GM21526 (cell line): Measurements from ENCODE around the gene INPP4B.

Experiments used
- ATAC-seq: cut with Tn5 transposase; IDR thresholded peaks from one replicate; pipeline ENCODE4 v1.9.1; 2021; ENCODE audit warnings: moderate library complexity; ENCODE audit not compliant: unreplicated experiment, low FRiP score

The INPP4B gene

GRCh38 chr4:142358656-142359055 lies 487.4 kb downstream of the INPP4B start:
- no peak for ATAC-seq

DNA sequence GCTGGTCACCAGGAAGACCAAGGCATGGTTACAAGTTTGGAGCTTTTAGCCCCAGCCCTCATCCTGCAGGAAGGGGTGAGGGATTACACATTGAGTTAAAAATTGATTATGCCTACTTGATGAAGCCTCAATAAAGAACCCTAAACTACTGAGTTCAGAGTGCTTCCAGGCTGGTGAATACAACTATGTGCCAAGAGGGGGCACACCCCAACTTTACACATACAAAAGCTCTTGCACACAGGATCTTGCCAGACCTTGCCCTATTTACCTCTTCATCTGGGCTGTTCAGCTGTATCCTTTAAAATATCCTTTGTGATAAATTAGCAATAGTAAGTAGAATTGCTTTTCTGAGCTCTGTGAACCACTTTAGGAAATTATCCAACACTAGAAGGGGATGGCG lies 489.3 kb downstream of the INPP4B start:
- ATAC-seq, result no peak

DNA sequence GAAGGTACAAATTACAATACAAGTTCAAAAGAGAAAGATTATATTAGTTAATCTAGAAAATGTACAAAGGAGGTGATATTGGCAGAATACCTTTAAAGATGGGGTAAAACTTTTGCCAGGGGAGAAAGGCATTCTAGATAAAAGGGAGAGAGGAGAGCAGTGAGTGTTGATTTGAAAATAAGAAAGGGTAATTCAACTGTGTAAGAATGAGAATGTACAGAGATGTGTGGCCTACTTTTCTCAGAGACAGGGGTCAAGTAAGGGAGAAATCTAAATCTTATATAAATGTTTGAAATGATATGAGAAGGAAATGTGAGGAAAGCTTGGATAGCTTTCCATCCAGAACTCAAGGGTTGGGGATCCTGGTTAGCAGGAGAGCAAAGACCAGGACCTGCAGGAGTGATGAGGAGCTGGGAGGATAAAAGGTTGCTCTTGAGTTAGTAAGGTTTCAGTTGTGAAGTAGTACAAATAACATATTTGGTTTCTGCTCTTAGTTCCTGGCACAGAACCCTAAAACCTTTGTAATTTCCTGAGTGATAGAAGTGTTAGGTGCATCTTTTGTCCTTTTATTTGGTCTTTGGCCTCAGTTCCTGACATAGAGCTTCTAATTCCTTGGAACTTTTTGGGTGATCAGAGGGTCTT lies 489.9 kb downstream of the INPP4B start:
- no peak for ATAC-seq

DNA sequence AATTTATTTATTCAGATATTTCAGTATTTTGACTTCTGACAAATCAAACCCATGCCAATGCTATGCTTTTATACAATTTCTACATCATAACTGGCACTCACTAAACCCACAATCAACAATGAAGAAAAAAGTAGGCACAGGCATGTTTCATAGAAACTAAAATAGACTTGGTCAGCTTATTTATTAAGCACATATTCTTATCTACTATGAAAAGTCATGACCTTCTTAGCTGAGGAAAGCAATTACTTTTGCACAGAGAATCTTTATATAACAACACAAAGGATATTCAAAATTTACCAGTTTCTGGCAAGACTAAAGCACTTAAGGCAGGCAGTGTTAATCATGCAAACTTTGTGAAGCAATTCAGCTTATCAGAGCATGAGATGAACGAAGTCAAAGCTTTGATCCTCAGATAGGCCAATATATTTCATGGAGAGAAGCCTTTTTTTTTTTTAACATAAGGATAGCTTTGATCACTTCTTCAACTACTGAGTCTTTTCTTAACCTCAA lies 490.6 kb downstream of the INPP4B start:
- no peak for ATAC-seq

- no peak for ATAC-seq
Observed at GRCh38 chr4:142354794-142355420, 491.2 kb downstream of the INPP4B start.

- ATAC-seq, result no peak
Observed at GRCh38 chr4:142354041-142354440, 492.1 kb downstream of the INPP4B start.

- ATAC-seq, result peak; percentile 64
Observed at GRCh38 chr4:142353149-142353738, 492.9 kb downstream of the INPP4B start.

GRCh38 chr4:142352712-142353111 lies 493.4 kb downstream of the INPP4B start:
- ATAC-seq, result no peak

DNA sequence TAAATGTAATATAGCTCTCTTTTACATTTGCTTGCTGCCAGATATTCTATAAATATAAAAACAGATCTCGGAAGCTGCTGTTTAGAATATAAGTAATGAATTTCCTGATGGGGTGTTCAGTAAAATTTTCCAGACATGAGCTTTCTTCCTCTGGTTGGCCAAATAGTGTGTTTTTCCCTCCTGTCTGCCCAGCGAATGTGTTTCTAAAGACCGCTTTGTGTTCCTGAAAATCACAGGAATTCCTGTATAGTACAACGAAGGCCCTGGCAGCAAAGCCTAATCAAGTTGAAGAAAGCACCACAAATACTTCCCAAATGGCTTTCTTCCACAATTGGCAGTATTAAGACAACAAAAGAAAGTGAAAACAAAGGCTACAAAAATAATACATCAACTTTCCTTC lies 494.1 kb downstream of the INPP4B start:
- ATAC-seq, result no peak

DNA sequence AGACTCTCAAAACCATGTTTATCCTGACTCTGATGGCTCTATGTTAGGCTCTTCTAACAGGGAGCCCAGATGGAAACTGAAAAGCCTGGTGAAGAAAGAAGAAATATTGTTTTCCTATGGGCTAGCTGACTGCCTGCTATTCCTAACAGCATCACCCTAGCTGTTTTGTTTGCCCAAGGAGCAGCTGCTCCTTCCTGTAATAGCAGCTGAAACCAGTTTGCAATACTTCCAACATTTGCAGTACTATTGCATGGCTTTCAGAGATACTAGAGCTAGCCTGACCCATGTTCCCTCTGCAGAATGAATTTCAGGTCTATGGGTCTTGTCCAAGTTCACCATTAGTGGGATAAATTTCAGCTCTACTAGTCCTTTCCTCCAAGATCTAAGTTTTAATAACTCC lies 495.2 kb downstream of the INPP4B start:
- no peak for ATAC-seq

DNA sequence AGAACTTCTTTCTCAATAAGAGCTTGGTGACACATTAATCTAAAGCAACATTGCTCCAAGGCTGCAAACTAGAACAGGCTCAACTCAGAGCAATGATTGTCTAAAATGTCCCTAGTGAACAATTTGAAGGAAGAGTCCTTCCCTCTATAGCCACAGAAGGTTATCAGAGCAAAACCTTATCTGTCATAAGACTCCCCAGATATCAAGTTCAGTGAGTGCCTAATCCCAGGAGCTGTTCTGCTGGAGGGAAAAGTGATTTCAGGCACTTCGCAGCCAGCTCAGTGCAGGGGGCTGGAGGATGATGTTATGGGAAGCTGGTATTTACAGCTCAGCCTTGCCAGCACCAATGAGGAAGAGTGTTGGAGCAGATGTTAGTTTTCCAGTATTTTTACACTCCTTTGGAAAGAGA lies 497.5 kb downstream of the INPP4B start:
- ATAC-seq, result no peak

DNA sequence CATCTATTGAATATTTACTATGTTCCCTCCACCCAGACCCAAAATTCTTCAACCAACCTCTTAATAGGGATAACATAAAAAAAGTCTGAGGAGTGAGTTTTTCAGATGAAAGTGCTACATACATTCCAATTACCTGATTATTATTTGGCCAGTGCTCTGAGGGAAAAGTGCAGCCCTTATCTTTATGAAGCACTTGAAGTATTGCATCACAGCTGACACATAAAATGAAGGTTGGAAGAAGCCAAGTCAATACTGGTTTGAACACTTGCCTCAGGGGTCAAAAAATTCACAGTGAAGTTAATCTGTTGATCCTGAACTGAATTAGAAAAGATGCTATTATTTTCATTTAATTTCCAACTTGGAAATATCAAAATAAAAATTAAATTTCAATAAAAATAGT lies 498.9 kb downstream of the INPP4B start:
- ATAC-seq, result no peak

- ATAC-seq, result no peak
Observed at GRCh38 chr4:142345924-142346323, 500.2 kb downstream of the INPP4B start.

DNA sequence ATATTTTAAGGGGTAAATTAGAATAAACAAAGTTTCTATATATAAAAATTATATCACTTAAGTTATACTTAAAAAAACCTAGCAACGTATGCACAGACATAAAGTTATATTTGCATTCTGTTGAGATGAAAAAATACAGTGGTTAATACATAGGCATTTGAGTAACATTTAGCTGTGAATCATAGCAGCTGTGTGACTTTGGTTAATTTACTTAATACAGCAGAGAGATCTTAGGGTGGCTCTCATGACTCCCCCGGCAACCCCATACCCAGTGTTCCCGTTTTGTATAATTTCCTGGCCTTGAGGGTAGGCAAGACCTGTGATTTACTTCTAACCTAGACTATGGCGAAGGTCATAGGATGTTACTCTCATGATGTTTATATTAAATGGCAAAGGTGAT lies 504.8 kb downstream of the INPP4B start:
- no peak for ATAC-seq

DNA sequence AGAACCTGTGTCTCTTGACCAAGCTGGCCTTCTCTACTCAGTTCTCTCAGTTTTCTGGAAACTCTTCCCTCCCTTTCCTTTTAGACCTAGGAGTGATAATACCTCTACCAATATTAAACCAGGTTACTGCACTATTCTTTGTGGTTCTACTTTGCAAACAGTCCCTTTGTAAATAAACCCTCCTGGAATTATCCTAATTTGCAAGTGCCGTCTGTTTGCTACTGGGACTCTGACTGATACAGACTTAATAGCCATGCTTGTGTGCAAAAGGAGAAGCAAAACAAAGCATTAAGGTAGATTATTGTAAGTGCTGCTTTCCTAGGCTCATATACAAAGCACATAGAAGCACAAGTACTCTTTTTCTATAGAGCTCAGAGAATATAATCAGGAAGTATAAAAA lies 507.0 kb downstream of the INPP4B start:
- no peak for ATAC-seq

GRCh38 chr4:142336251-142336934 lies 509.7 kb downstream of the INPP4B start:
- no peak for ATAC-seq

GRCh38 chr4:142334931-142335330 lies 511.2 kb downstream of the INPP4B start:
- no peak for ATAC-seq

GRCh38 chr4:142331646-142332045 lies 514.5 kb downstream of the INPP4B start:
- no peak for ATAC-seq

DNA sequence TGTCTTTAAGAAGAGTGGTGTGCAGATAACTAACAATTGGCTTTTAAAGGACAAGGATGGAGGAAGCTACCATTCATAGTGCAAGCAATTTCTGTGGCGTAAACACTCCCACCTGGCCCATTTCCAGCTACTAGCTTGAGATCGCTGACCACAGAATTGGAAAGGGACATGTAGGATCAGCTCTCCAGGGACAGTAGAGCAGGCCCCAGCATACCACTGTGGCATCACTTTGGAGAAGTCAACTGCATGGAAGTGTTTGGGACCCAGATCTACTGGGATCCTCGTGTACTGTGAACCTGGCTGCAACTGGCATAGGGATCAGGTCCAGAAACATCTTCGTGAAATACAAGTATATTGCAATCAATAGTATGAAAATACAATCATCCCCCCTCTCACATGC lies 515.0 kb downstream of the INPP4B start:
- no peak for ATAC-seq

DNA sequence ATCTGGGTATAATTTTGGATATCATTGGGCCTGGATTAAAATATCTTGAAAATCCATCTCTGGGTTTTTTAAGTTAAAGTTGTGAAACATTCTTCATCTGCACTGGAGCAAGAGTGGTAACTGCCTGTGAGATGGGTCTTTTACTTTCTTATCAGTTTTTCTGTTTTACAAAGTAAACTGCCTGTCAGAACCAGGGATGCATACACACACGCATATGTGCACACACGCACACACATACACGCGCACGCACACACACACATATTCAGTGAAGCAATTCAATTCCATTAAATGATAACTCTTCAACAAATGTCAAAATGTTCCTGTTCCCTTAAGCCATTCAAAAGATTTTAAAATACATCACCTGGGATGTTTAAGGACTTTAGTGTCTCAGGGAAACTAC lies 515.8 kb downstream of the INPP4B start:
- no peak for ATAC-seq

GRCh38 chr4:142329313-142329712 lies 516.8 kb downstream of the INPP4B start:
- ATAC-seq, result no peak
